ENCODE data around the gene FCHSD2. TPM values are rescaled to one million over a fixed set of nuclear protein-coding genes. Genes with fewer than 3 reads are reported as not detected.
A peak's percentile ranks its signal among the peaks of the same experiment; 100 is the strongest.

Gene FCHSD2
- total and polyA plus RNA-seq, 9 of the 15 experiments (the other 6 are each of a cell fraction or from before 2014, with no cell fraction given): 1.8 to 14.7 (median 6.4) TPM

GRCh38 chr11:72821221-72821919, 320.7 kb downstream of the FCHSD2 start:
- FAIRE-seq (no peak), DNase-seq (ENCODE audit: extremely low read depth in 1 of 4, low spot score in 3 of 4) (peak in 2 of 4 experiments; percentile 53 to 55), ATAC-seq (peak; percentile 11)
- Histone ChIP-seq H3K4me3 (peak overlapping the region; percentile 42), H4K20me1 (replicated peaks; ENCODE audit: control insufficient read depth, insufficient read depth, low read length) (no peaks in the 10 kb centered on the region), H3K36me3 (ENCODE audit: control insufficient read depth, insufficient read depth, low read length) (no peaks in the 10 kb centered on the region), H3K79me2 (ENCODE audit: control insufficient read depth, insufficient read depth, low read length) (no peaks in the 10 kb centered on the region), H3K9ac (ENCODE audit: insufficient read depth in 1 of 2, low read depth in 2 of 2, low read length in 2 of 2) (peak overlapping the region; percentile 66 to 94), H3K27me3 (ENCODE audit: control insufficient read depth in 2 of 2, insufficient read depth in 2 of 2, low read length in 2 of 2) (no peaks in the 10 kb centered on the region), H2AFZ (ENCODE audit: low read depth, low read length) (peak overlapping the region; percentile 96), H3K9me3 (replicated peaks; ENCODE audit: control insufficient read depth, insufficient read depth, low read depth, low read length) (no peaks in the 10 kb centered on the region), H3K27ac (ENCODE audit: extremely low read depth, low read depth, low read length) (peak overlapping the region; percentile 60; the same call in 1 of the 3 replicates), H3K4me1 (replicated peaks in 1 of 2; ENCODE audit: control insufficient read depth in 2 of 2, insufficient read depth in 2 of 2, low read length in 2 of 2) (peaks cover 6 to 35% of the 10 kb centered on the region in 2 experiments; a peak in 4 of 5 replicates), H3K9me1 (ENCODE audit: control insufficient read depth, insufficient read depth, low read length) (peaks cover 5% of the 10 kb centered on the region), H3K4me2 (ENCODE audit: insufficient read depth, low read length) (peak overlapping the region; percentile 85)
- WGBS (ENCODE audit: insufficient coverage, low coverage, missing lambda C conversion rate): 74% methylated on average over 28 of the region's 50 CpGs
- CTCF ChIA-PET (ENCODE audit: low intra/inter-chr PET ratio): interaction anchor here (0.7 kb wide), 1 partner anchor 319 kb away, joined by 3 read pairs; no protein-coding TSS in a partner anchor
- in situ Hi-C loops (cut with MboI) (no loop called here), intact Hi-C loops (cut with micrococcal nuclease) (no loop called here)
- POLR2A ChIA-PET: interaction anchor here (0.6 to 1.1 kb wide), 6 partner anchors 8 to 558 kb away, joined by 3 to 4 read pairs (median 3); partner anchors contain the start of gene FCHSD2
- BruUV-seq (replicated peaks): no TSS peak
- no peak for TF ChIP-seq JUN (IDR thresholded peaks at IDR 0.05; ENCODE audit: borderline replicate concordance, low read depth, low read length)
- TF ChIP-seq JUN (CRISPR knock-in tag; IDR thresholded peaks at IDR 0.05; ENCODE audit: borderline replicate concordance): no peak
- peak; percentile 64 for TF ChIP-seq EGR1 (conservative IDR thresholded peaks at IDR 0.05)
- no peak for TF ChIP-seq KDM5B (IDR thresholded peaks at IDR 0.05; ENCODE audit: insufficient replicate concordance, low read depth, low read length)
- 0 out of 2 replicates have a peak, but pooled peaks have one; percentile 22 for TF ChIP-seq MYNN (IDR thresholded peaks at IDR 0.05)
- TF ChIP-seq MYNN (CRISPR knock-in tag; IDR thresholded peaks at IDR 0.05): no peak
- TF ChIP-seq HMBOX1 (IDR thresholded peaks at IDR 0.05): no peak
- TF ChIP-seq ETV6 (IDR thresholded peaks at IDR 0.05; ENCODE audit: borderline replicate concordance in 1 of 2, low read depth in 2 of 2, low read length in 1 of 2): no peak
- TF ChIP-seq ETV6 (CRISPR knock-in tag; IDR thresholded peaks at IDR 0.05; ENCODE audit: borderline replicate concordance): no peak
- TF ChIP-seq KAT8 (IDR thresholded peaks at IDR 0.05; ENCODE audit: low read depth): no peak
- no peak for TF ChIP-seq TAL1 (IDR thresholded peaks at IDR 0.05)
- no peak for TF ChIP-seq MTA2 (IDR thresholded peaks at IDR 0.05; ENCODE audit: low read depth)
- no peak for TF ChIP-seq GTF2E2 (tag; IDR thresholded peaks at IDR 0.05)
- no peak for TF ChIP-seq ZKSCAN8 (CRISPR knock-in tag; IDR thresholded peaks at IDR 0.05)
- no peak for TF ChIP-seq NBN (IDR thresholded peaks at IDR 0.05; ENCODE audit: low read depth)
- TF ChIP-seq, protein P1, sequence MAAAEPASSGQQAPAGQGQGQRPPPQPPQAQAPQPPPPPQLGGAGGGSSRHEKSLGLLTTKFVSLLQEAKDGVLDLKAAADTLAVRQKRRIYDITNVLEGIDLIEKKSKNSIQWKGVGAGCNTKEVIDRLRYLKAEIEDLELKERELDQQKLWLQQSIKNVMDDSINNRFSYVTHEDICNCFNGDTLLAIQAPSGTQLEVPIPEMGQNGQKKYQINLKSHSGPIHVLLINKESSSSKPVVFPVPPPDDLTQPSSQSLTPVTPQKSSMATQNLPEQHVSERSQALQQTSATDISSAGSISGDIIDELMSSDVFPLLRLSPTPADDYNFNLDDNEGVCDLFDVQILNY (CRISPR knock-in tag; IDR thresholded peaks at IDR 0.05): no peak
- TF ChIP-seq NUFIP1 (IDR thresholded peaks at IDR 0.05; ENCODE audit: partially characterized antibody): no peak

All from K562 (cell line).